ENCODE data around the gene PDE4D.

PDE4D gene

GRCh38 chr5:59264639-59265245, 628.8 kb downstream of the PDE4D start:
- H4K20me1 ChIP-seq (ENCODE audit: insufficient read depth, low read length), result no peaks in the 10 kb centered on the region
- H3K36me3 ChIP-seq (replicated peaks; ENCODE audit: insufficient read depth, low read length), result no peaks in the 10 kb centered on the region
- H3K4me3 ChIP-seq (ENCODE audit: low read length), result no peak overlapping the region
- no peak overlapping the region for H2AFZ ChIP-seq (ENCODE audit: low read length)
- no peak overlapping the region for H3K9ac ChIP-seq (ENCODE audit: low read length)
- H3K27me3 ChIP-seq (replicated peaks; ENCODE audit: insufficient read depth, low read length), result no peaks in the 10 kb centered on the region
- H3K9me3 ChIP-seq (replicated peaks; ENCODE audit: insufficient read depth, low read length), result no peaks in the 10 kb centered on the region
- no peak for DNase-seq
- TF ChIP-seq, protein P1, sequence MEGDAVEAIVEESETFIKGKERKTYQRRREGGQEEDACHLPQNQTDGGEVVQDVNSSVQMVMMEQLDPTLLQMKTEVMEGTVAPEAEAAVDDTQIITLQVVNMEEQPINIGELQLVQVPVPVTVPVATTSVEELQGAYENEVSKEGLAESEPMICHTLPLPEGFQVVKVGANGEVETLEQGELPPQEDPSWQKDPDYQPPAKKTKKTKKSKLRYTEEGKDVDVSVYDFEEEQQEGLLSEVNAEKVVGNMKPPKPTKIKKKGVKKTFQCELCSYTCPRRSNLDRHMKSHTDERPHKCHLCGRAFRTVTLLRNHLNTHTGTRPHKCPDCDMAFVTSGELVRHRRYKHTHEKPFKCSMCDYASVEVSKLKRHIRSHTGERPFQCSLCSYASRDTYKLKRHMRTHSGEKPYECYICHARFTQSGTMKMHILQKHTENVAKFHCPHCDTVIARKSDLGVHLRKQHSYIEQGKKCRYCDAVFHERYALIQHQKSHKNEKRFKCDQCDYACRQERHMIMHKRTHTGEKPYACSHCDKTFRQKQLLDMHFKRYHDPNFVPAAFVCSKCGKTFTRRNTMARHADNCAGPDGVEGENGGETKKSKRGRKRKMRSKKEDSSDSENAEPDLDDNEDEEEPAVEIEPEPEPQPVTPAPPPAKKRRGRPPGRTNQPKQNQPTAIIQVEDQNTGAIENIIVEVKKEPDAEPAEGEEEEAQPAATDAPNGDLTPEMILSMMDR (IDR thresholded peaks at IDR 0.05; ENCODE audit: low read length), result no peak
- TF ChIP-seq EZH2phosphoT487 (IDR thresholded peaks at IDR 0.05; ENCODE audit: low read length) (no peak), EZH2 (optimal IDR thresholded peaks at IDR 0.05; ENCODE audit: low read depth, low read length) (no peak)
- no peaks in the 10 kb centered on the region for H3K79me2 ChIP-seq (ENCODE audit: low read length)
- no peaks in the 10 kb centered on the region for H3F3A ChIP-seq (ENCODE audit: insufficient read depth, low read length)
- no peaks in the 10 kb centered on the region for H3K4me1 ChIP-seq (ENCODE audit: low read length)
- H3K27ac ChIP-seq (ENCODE audit: low read length), result no peak overlapping the region
- no peak overlapping the region for H3K4me2 ChIP-seq (ENCODE audit: low read depth, low read length)
- no peaks in the 10 kb centered on the region for H3K9me2 ChIP-seq (replicated peaks; ENCODE audit: insufficient read depth, low read length)

- Histone ChIP-seq H3K4me1 (ENCODE audit: low read length) (no peaks in the 10 kb centered on the region), H4K20me1 (ENCODE audit: insufficient read depth, low read length) (no peaks in the 10 kb centered on the region), H3K36me3 (replicated peaks; ENCODE audit: insufficient read depth, low read length) (no peaks in the 10 kb centered on the region), H3K27me3 (replicated peaks; ENCODE audit: insufficient read depth, low read length) (no peaks in the 10 kb centered on the region), H3F3A (ENCODE audit: insufficient read depth, low read length) (no peaks in the 10 kb centered on the region), H3K4me3 (ENCODE audit: low read length) (no peak overlapping the region), H3K79me2 (ENCODE audit: low read length) (no peaks in the 10 kb centered on the region), H3K4me2 (ENCODE audit: low read depth, low read length) (no peak overlapping the region), H2AFZ (ENCODE audit: low read length) (no peak overlapping the region), H3K9ac (ENCODE audit: low read length) (no peak overlapping the region), H3K27ac (ENCODE audit: low read length) (no peak overlapping the region), H3K9me3 (replicated peaks; ENCODE audit: insufficient read depth, low read length) (no peaks in the 10 kb centered on the region), H3K9me2 (replicated peaks; ENCODE audit: insufficient read depth, low read length) (no peaks in the 10 kb centered on the region)
- DNase-seq, result no peak
- TF ChIP-seq EZH2phosphoT487 (IDR thresholded peaks at IDR 0.05; ENCODE audit: low read length), result no peak
These were observed 629.5 kb downstream of the PDE4D start for GRCh38 chr5:59264013-59264412.

DNA sequence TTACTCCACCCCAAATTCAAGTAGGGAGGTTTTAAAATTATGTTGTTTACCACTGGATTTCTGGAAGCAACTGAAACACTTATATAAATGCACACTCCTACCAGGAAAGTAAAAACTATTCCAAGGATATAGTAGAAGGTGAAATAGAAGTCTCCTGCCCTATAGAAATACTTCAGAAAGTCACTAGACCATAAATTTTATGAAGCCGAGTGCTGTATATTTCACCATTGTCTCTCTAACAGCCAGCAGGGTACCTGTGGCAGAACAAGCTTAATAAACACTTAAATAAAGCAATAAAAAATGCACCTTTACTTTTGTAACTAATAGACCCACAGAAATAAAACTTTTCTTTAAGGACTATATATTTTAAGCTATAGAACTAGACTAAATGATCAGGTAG, 631.6 kb downstream of the PDE4D start:
- Histone ChIP-seq H3K9ac (ENCODE audit: low read length) (no peak overlapping the region), H3K4me1 (ENCODE audit: low read length) (no peaks in the 10 kb centered on the region), H3K79me2 (ENCODE audit: low read length) (no peaks in the 10 kb centered on the region), H3K9me2 (replicated peaks; ENCODE audit: insufficient read depth, low read length) (no peaks in the 10 kb centered on the region), H3K4me2 (ENCODE audit: low read depth, low read length) (no peak overlapping the region), H3K36me3 (replicated peaks; ENCODE audit: insufficient read depth, low read length) (no peaks in the 10 kb centered on the region), H3K27me3 (replicated peaks; ENCODE audit: insufficient read depth, low read length) (no peaks in the 10 kb centered on the region), H3K9me3 (replicated peaks; ENCODE audit: insufficient read depth, low read length) (no peaks in the 10 kb centered on the region), H4K20me1 (ENCODE audit: insufficient read depth, low read length) (no peaks in the 10 kb centered on the region), H2AFZ (ENCODE audit: low read length) (no peak overlapping the region), H3F3A (ENCODE audit: insufficient read depth, low read length) (no peaks in the 10 kb centered on the region), H3K4me3 (ENCODE audit: low read length) (no peak overlapping the region), H3K27ac (ENCODE audit: low read length) (no peak overlapping the region)
- DNase-seq, result no peak
- TF ChIP-seq EZH2phosphoT487 (IDR thresholded peaks at IDR 0.05; ENCODE audit: low read length), result no peak
- no peak for TF ChIP-seq EZH2 (optimal IDR thresholded peaks at IDR 0.05; ENCODE audit: low read depth, low read length)
- TF ChIP-seq, protein P1 (IDR thresholded peaks at IDR 0.05; ENCODE audit: low read length), result no peak

DNA sequence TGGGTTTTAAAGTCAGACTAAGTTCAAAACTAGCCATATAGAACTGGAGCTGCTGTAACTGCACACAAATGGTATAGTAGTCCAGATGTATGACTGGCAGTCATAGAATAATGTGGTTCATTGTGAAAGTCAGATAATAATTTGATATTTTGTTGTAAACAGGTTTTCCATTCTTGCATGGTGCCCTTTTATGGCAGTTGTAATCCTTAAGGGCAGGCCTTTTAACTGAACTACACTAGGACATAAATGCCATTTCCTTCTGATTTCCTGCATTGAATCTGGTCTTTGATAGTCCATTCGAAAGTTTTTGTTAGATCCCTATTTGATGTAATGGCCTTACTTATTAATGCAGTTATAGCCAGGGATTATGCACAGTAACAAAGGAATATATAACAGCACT, 632.6 kb downstream of the PDE4D start:
- H3K4me1 ChIP-seq (ENCODE audit: low read length), result no peaks in the 10 kb centered on the region
- H3K4me3 ChIP-seq (ENCODE audit: low read length), result no peak overlapping the region
- no peak overlapping the region for H3K27ac ChIP-seq (ENCODE audit: low read length)
- no peaks in the 10 kb centered on the region for H3K79me2 ChIP-seq (ENCODE audit: low read length)
- no peaks in the 10 kb centered on the region for H4K20me1 ChIP-seq (ENCODE audit: insufficient read depth, low read length)
- no peak overlapping the region for H3K9ac ChIP-seq (ENCODE audit: low read length)
- TF ChIP-seq EZH2phosphoT487 (IDR thresholded peaks at IDR 0.05; ENCODE audit: low read length), result no peak
- TF ChIP-seq, protein P1 (IDR thresholded peaks at IDR 0.05; ENCODE audit: low read length), result no peak
- TF ChIP-seq EZH2 (optimal IDR thresholded peaks at IDR 0.05; ENCODE audit: low read depth, low read length), result no peak
- H3K9me3 ChIP-seq (replicated peaks; ENCODE audit: insufficient read depth, low read length), result no peaks in the 10 kb centered on the region
- DNase-seq, result no peak
- no peaks in the 10 kb centered on the region for H3K36me3 ChIP-seq (replicated peaks; ENCODE audit: insufficient read depth, low read length)
- no peaks in the 10 kb centered on the region for H3K27me3 ChIP-seq (replicated peaks; ENCODE audit: insufficient read depth, low read length)
- H2AFZ ChIP-seq (ENCODE audit: low read length), result no peak overlapping the region
- H3F3A ChIP-seq (ENCODE audit: insufficient read depth, low read length), result no peaks in the 10 kb centered on the region
- no peaks in the 10 kb centered on the region for H3K9me2 ChIP-seq (replicated peaks; ENCODE audit: insufficient read depth, low read length)
- H3K4me2 ChIP-seq (ENCODE audit: low read depth, low read length), result no peak overlapping the region

Data from MM.1S (cell line).